Neural progenitor cell (in vitro differentiated cells): ENCODE data around the gene ADORA2A.

Source experiments
- EZH2 ChIP-seq: fragments of 200-600 bp; sonication (generic); IDR thresholded peaks from 2 replicates; pipeline ENCODE4 v1.6.1; 2017; ENCODE audit warnings: antibody characterized with exemption, mild to moderate bottlenecking, moderate library complexity
- EZH2phosphoT487 ChIP-seq: fragments of 200-600 bp; sonication (generic); IDR thresholded peaks from 2 replicates; pipeline ENCODE4 v1.6.1; 2017; ENCODE audit warnings: antibody characterized with exemption
- TF ChIP-seq, protein P1 (sequence below): fragments of 200-600 bp; sonication (generic); IDR thresholded peaks from 2 replicates; pipeline ENCODE4 v1.5.1; 2017; ENCODE audit warnings: antibody characterized with exemption, mild to moderate bottlenecking

GRCh38 chr22:24413736-24414385, 13.5 kb upstream of the ADORA2A start:
- TF ChIP-seq, protein P1, sequence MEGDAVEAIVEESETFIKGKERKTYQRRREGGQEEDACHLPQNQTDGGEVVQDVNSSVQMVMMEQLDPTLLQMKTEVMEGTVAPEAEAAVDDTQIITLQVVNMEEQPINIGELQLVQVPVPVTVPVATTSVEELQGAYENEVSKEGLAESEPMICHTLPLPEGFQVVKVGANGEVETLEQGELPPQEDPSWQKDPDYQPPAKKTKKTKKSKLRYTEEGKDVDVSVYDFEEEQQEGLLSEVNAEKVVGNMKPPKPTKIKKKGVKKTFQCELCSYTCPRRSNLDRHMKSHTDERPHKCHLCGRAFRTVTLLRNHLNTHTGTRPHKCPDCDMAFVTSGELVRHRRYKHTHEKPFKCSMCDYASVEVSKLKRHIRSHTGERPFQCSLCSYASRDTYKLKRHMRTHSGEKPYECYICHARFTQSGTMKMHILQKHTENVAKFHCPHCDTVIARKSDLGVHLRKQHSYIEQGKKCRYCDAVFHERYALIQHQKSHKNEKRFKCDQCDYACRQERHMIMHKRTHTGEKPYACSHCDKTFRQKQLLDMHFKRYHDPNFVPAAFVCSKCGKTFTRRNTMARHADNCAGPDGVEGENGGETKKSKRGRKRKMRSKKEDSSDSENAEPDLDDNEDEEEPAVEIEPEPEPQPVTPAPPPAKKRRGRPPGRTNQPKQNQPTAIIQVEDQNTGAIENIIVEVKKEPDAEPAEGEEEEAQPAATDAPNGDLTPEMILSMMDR: no peak
- TF ChIP-seq EZH2 (no peak), EZH2phosphoT487 (no peak)
